Vagina (tissue), 2 donors: Measurements from ENCODE around the gene FAM20B. TPM values are rescaled to one million over a fixed set of nuclear protein-coding genes. Genes with fewer than 3 reads are reported as not detected.

Experiments used
- DNase-seq, 2 donors: peaks; one replicate each; pipeline ENCODE4 v3.0.0-alpha.2; 2017; ENCODE audit errors: extremely low spot score in 2 of 2
- H3K27ac ChIP-seq: fragments of 200-600 bp; sonication (generic); one replicate; pipeline ENCODE4 v1.5.1; 2019
- H3K27me3 ChIP-seq: fragments of 200-600 bp; sonication (generic); one replicate; pipeline ENCODE4 v1.5.1; 2019
- H3K36me3 ChIP-seq, 2 donors: fragments of 200-600 bp; sonication (generic); one replicate each; pipeline ENCODE4 v1.5.1; 2017 to 2019
- H3K4me1 ChIP-seq: fragments of 200-600 bp; sonication (generic); one replicate; pipeline ENCODE4 v1.5.1; 2019
- H3K4me3 ChIP-seq, 2 donors: fragments of 200-600 bp; sonication (generic); 1 replicate in 1 of 2; 2 replicates in 1 of 2; pipeline ENCODE4 v1.5.1; 2016 to 2019
- H3K9me3 ChIP-seq: fragments of 200-600 bp; sonication (generic); one replicate; pipeline ENCODE4 v1.5.1; 2019
- CTCF ChIP-seq, 3 experiments: fragments of 450-650 bp in 2 of 3; fragments of 200-600 bp in 1 of 3; sonication (generic) in 1 of 3; IDR thresholded peaks; one replicate each; pipeline ENCODE4 v1.5.1; 2017 to 2019; ENCODE audit warnings: antibody characterized with exemption in 3 of 3, mild to moderate bottlenecking in 2 of 3, moderate library complexity in 2 of 3
- POLR2A ChIP-seq, 2 donors: fragments of 450-650 bp; IDR thresholded peaks; one replicate each; pipeline ENCODE4 v1.6.1; 2017; ENCODE audit warnings: antibody characterized with exemption in 2 of 2, mild to moderate bottlenecking in 2 of 2, moderate library complexity in 2 of 2
- POLR2AphosphoS5 ChIP-seq, 2 donors: sonication (generic); formaldehyde crosslinking; IDR thresholded peaks; one replicate each; pipeline ENCODE4 v1.9.0; 2017; ENCODE audit warnings: antibody characterized with exemption in 2 of 2, mild to moderate bottlenecking in 2 of 2, low read depth in 1 of 2; ENCODE audit not compliant: insufficient read depth in 1 of 2
- intact Hi-C: fragments of 100-400 bp; cut with DNase I; formaldehyde crosslinking; loops from one replicate; pipeline ENCODE4 v1.15.1; 2023
- total RNA-seq: library from RNA; depleted of rRNA; stranded (reverse); fragments of >200 nt; gene quantifications from one replicate; pipeline ENCODE4 v1.2.3, GENCODE V29; 2016

FAM20B gene
- total RNA-seq, 1 donor from 2014 or later, result 19.4 TPM

GRCh38 chr1:179079113-179079761, 53.5 kb downstream of the FAM20B start:
- no peaks in the 10 kb centered on the region for H3K9me3 ChIP-seq
- no peak for TF ChIP-seq POLR2AphosphoS5 (IDR thresholded peaks at IDR 0.05; ENCODE audit: insufficient read depth in 1 of 2, low read depth in 1 of 2)
- peak; percentile 68 to 84 (median 69) for TF ChIP-seq CTCF (IDR thresholded peaks at IDR 0.05)
- no peak for TF ChIP-seq POLR2A (IDR thresholded peaks at IDR 0.05)
- H3K4me1 ChIP-seq, result peaks cover 27% of the 10 kb centered on the region
- no peak overlapping the region for H3K4me3 ChIP-seq
- no peak for DNase-seq
- no peaks in the 10 kb centered on the region for H3K36me3 ChIP-seq
- no peaks in the 10 kb centered on the region for H3K27me3 ChIP-seq
- intact Hi-C loops, result no loop called here
- no peak overlapping the region for H3K27ac ChIP-seq

- Histone ChIP-seq H3K27me3 (no peaks in the 10 kb centered on the region), H3K27ac (peak overlapping the region; percentile 75), H3K36me3 (no peaks in the 10 kb centered on the region), H3K9me3 (no peaks in the 10 kb centered on the region), H3K4me3 (peak overlapping the region; percentile 93 to 94), H3K4me1 (peaks cover 27% of the 10 kb centered on the region)
- no peak for DNase-seq
- intact Hi-C loops, result no loop called here
- TF ChIP-seq POLR2A (IDR thresholded peaks at IDR 0.05) (no peak), CTCF (IDR thresholded peaks at IDR 0.05) (no peak), POLR2AphosphoS5 (IDR thresholded peaks at IDR 0.05; ENCODE audit: insufficient read depth in 1 of 2, low read depth in 1 of 2) (no peak)
Observed at GRCh38 chr1:179080866-179081686, 55.4 kb downstream of the FAM20B start.

DNA sequence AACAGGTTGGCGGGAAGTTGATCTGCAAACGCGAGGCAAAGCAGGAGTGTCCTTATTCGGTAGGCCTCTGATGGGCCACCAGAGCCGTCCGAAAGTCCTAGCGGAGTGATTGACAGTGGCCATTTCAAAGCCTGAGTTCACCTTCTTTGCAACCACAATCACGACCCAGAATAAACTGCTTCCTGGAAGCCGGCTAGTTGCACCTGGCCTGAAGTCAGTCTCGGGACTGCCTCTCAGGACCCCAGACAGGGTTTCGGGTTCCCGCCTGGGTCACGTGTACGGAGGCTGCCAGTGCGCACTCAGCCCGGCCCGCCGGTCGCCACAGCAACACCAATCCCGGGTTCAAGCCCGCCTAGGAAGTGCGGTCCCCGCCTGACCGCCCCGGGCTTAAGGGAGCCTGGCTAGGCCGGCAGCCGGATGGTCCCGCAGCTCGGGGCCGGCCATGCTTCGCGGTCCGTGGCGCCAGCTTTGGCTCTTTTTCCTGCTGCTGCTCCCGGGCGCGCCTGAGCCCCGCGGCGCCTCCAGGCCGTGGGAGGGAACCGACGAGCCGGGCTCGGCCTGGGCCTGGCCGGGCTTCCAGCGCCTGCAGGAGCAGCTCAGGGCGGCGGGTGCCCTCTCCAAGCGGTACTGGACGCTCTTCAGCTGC, 56.1 kb downstream of the FAM20B start, which contains the start of gene TOR3A:
TOR3A (plus strand) TSS at position 384 of the 646 bp plus-strand sequence; CDS start at position 443, 59 bp downstream.
- no peaks in the 10 kb centered on the region for H3K36me3 ChIP-seq
- DNase-seq, result peak in 1 of 2 donors; percentile 96
- peak; percentile 76 to 87 for TF ChIP-seq POLR2AphosphoS5 (IDR thresholded peaks at IDR 0.05; ENCODE audit: insufficient read depth in 1 of 2, low read depth in 1 of 2)
- TF ChIP-seq CTCF (IDR thresholded peaks at IDR 0.05), result peak in 1 of 3 experiments; percentile 10
- peak in 1 of 2 donors; percentile 60 for TF ChIP-seq POLR2A (IDR thresholded peaks at IDR 0.05)
- H3K27ac ChIP-seq, result peak within 1 kb of the TSS; percentile 83
- H3K4me1 ChIP-seq, result peaks cover 27% of the 10 kb centered on the region
- intact Hi-C loops, result loop anchor here (2.0 kb wide), 1 partner anchor 287 kb away; no protein-coding TSS in a partner anchor
- no peaks in the 10 kb centered on the region for H3K9me3 ChIP-seq
- H3K27me3 ChIP-seq, result no peaks in the 10 kb centered on the region
- peak within 1 kb of the TSS; percentile 93 to 94 for H3K4me3 ChIP-seq

- H3K27me3 ChIP-seq, result no peaks in the 10 kb centered on the region
- TF ChIP-seq POLR2A (IDR thresholded peaks at IDR 0.05), result no peak
- TF ChIP-seq CTCF (IDR thresholded peaks at IDR 0.05), result no peak
- TF ChIP-seq POLR2AphosphoS5 (IDR thresholded peaks at IDR 0.05; ENCODE audit: insufficient read depth in 1 of 2, low read depth in 1 of 2), result no peak
- peaks cover 0 to 4% of the 10 kb centered on the region in 2 donors for H3K36me3 ChIP-seq
- intact Hi-C loops, result loop anchor here (2.0 kb wide), 1 partner anchor 286 kb away; no protein-coding TSS in a partner anchor
- H3K4me1 ChIP-seq, result peaks cover 27% of the 10 kb centered on the region
- no peaks in the 10 kb centered on the region for H3K9me3 ChIP-seq
- peak overlapping the region; percentile 83 for H3K27ac ChIP-seq
- DNase-seq, result no peak
- H3K4me3 ChIP-seq, result peak overlapping the region; percentile 93 to 94
Observed at GRCh38 chr1:179082333-179082998, 56.8 kb downstream of the FAM20B start.
